HG03521 (cell line): Measurements from ENCODE around the gene IRAG1.

Source experiments
- ATAC-seq: cut with Tn5 transposase; IDR thresholded peaks from one replicate; pipeline ENCODE4 v1.9.1; 2021; ENCODE audit warnings: mild to moderate bottlenecking, moderate library complexity; ENCODE audit not compliant: unreplicated experiment

Gene IRAG1

GRCh38 chr11:10648871-10649270 is 44.7 kb downstream of the IRAG1 start:
- ATAC-seq, result no peak

DNA sequence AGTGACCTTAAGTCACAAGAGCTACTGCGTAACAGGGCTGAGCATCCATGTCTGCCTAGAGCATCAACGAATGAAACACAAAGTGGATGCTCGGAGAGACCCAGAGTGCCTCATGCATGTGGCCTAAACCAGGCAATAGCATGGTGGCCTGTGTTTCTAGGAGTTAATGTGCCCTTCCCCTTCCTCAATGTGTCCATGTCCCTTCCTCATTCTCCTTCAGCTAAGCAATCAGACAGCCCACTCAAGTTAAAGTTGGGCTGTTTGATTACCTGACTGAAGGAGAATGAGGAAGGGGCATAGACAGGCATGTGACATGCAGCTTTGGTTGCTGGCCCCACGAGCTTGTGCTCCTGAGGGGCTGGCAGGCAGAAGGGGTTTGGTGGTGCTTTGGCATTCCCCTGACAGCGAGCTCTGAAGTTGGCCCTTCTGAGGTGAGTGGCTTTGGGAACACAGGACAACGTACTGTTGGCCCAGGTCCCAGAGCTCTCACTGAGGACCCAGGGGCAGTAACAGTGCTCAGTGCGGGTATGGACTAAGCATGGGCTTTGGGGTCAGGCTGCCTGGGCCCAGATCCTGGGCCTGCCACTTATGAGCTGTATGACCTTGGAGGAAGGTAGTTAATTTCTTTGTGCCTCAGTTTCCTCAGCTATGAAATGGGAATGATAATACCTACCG is 46.7 kb downstream of the IRAG1 start:
- no peak for ATAC-seq

- ATAC-seq, result no peak
Measured at GRCh38 chr11:10646005-10646404, 47.5 kb downstream of the IRAG1 start.

GRCh38 chr11:10645212-10645795 is 48.3 kb downstream of the IRAG1 start:
- no peak for ATAC-seq
